ENCODE results near the gene CSNK1A1. TPM values are rescaled to one million over a fixed set of nuclear protein-coding genes. Genes with fewer than 3 reads are reported as not detected.

Gene CSNK1A1
- total and polyA plus RNA-seq, 5 donors from 2014 or later: 134 to 234 (median 148) TPM

DNA sequence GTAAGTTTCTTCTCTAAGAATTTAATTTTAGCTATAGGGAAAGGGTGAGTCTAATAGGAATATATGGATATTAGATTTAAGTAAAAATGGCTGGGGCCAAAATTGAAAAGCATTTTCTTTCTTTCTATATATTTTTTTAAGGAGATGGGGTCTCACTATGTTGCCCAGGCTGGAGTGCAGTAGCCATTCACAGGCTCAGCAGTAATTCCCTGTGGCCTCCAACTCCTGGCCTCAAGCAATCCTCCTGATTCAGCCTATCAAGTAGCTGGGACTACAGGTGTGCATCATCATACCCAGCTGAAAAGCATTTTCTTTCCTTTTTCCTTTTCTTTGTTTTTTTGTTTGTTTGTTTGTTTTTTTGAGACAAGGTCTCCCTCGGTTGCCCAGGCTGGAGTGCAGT lies 41.1 kb downstream of the CSNK1A1 start:
- H3K4me3 Mint-ChIP-seq: no peak overlapping the region
- Histone ChIP-seq H3K9me3 (ENCODE audit: control insufficient read depth in 2 of 2, low read length in 2 of 2) (no peaks in the 10 kb centered on the region), H3K4me1 (ENCODE audit: control insufficient read depth, insufficient read depth, low read length, poor library complexity, severe bottlenecking) (no peaks in the 10 kb centered on the region), H3K4me3 (ENCODE audit: low read depth, low read length) (no peak overlapping the region), H3K27me3 (ENCODE audit: control insufficient read depth, insufficient read depth, low read length) (no peaks in the 10 kb centered on the region), H3K27ac (ENCODE audit: insufficient read depth, low read length, poor library complexity, severe bottlenecking) (no peak overlapping the region), H3K36me3 (ENCODE audit: control insufficient read depth, insufficient read depth, low read length) (peaks cover 80% of the 10 kb centered on the region)
- H3K36me3 Mint-ChIP-seq: peaks cover 29% of the 10 kb centered on the region
- peak overlapping the region in 2 of 3 donors; percentile 15 to 20 for H3K27ac Mint-ChIP-seq
- H3K9me3 Mint-ChIP-seq: no peaks in the 10 kb centered on the region
- peaks cover 7 to 28% (median 10%) of the 10 kb centered on the region in 4 donors for H3K4me1 Mint-ChIP-seq
- DNase-seq (no peak), ATAC-seq (ENCODE audit: low read depth in 2 of 2) (no peak)
- no peaks in the 10 kb centered on the region for H3K27me3 Mint-ChIP-seq

GRCh38 chr5:149504677-149505076 lies 46.6 kb downstream of the CSNK1A1 start:
- H3K27ac ChIP-seq (ENCODE audit: insufficient read depth, low read length, poor library complexity, severe bottlenecking): no peak overlapping the region
- no peaks in the 10 kb centered on the region for H3K27me3 Mint-ChIP-seq
- ATAC-seq (ENCODE audit: low read depth in 2 of 2) (no peak), DNase-seq (no peak)
- no peaks in the 10 kb centered on the region for H3K9me3 Mint-ChIP-seq
- peaks cover 0 to 17% (median 3%) of the 10 kb centered on the region in 4 donors for H3K4me1 Mint-ChIP-seq
- no peak overlapping the region for H3K4me3 Mint-ChIP-seq
- H3K27ac Mint-ChIP-seq: peak overlapping the region in 1 of 3 donors; percentile 17
- H3K36me3 ChIP-seq (ENCODE audit: control insufficient read depth, insufficient read depth, low read length): peaks cover 88% of the 10 kb centered on the region
- H3K4me3 ChIP-seq (ENCODE audit: low read depth, low read length): no peak overlapping the region
- H3K36me3 Mint-ChIP-seq: peaks cover 29% of the 10 kb centered on the region
- no peaks in the 10 kb centered on the region for H3K27me3 ChIP-seq (ENCODE audit: control insufficient read depth, insufficient read depth, low read length)
- no peaks in the 10 kb centered on the region for H3K4me1 ChIP-seq (ENCODE audit: control insufficient read depth, insufficient read depth, low read length, poor library complexity, severe bottlenecking)
- no peaks in the 10 kb centered on the region for H3K9me3 ChIP-seq (ENCODE audit: control insufficient read depth in 2 of 2, low read length in 2 of 2)

DNA sequence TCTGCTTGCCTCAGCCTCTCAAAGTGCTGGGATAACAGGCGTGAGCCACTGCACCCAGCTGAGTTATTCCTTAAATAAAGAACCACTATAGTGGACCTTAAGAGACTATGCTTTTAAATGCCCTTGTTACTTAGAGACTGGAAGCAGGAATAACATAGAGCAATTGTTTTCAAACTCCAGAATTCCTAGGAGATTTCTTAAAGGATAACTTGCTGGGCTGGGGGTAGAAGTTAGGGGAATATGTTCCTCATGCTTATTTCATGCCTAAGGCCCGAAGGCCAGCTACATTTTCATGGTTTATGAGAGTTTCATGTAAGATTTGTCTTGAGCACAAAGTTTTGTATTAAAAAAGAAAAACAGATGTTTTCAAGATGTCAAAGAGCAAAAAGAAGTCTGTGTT lies 48.2 kb downstream of the CSNK1A1 start:
- peaks cover 88% of the 10 kb centered on the region for H3K36me3 ChIP-seq (ENCODE audit: control insufficient read depth, insufficient read depth, low read length)
- Mint-ChIP-seq H3K27me3 (no peaks in the 10 kb centered on the region), H3K36me3 (peaks cover 23% of the 10 kb centered on the region), H3K4me1 (peaks cover 0 to 11% (median 1%) of the 10 kb centered on the region in 4 donors), H3K4me3 (no peak overlapping the region), H3K27ac (no peak overlapping the region), H3K9me3 (no peaks in the 10 kb centered on the region)
- no peak for DNase-seq
- H3K4me1 ChIP-seq (ENCODE audit: control insufficient read depth, insufficient read depth, low read length, poor library complexity, severe bottlenecking): no peaks in the 10 kb centered on the region
- no peak overlapping the region for H3K4me3 ChIP-seq (ENCODE audit: low read depth, low read length)
- no peak overlapping the region for H3K27ac ChIP-seq (ENCODE audit: insufficient read depth, low read length, poor library complexity, severe bottlenecking)
- H3K27me3 ChIP-seq (ENCODE audit: control insufficient read depth, insufficient read depth, low read length): no peaks in the 10 kb centered on the region
- no peaks in the 10 kb centered on the region for H3K9me3 ChIP-seq (ENCODE audit: control insufficient read depth in 2 of 2, low read length in 2 of 2)
- no peak for ATAC-seq (ENCODE audit: low read depth in 2 of 2)

DNA sequence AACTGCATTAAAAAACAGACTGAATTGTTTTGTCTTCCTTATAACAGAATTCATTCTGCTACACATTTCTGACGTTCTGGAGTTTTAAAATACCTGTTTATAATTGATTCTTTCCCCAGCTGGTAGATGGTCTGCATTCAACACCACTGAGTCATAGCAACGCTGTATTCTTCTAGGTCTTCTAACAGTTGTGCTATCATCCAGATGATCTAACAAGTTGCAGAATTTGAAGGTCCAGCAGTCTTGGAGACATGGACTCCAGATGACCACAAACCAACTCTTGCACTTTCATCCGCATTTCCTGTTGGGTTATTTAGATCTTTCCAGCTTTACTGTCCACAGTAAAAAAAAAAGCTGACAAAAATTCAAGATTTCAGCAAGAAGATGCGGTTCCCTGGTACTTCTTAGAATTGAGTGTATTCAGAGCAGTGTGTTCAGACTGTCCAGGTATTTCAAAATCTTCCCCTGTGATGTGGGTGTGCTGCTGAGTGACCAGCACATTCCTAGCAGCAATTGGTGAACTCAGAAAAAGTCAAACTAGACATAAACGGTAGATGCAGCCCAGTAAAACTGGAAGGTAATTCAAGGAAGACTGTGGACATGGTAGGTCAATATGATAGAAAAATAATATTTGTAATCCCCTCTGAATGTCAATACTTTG lies 50.2 kb downstream of the CSNK1A1 start:
- ATAC-seq (ENCODE audit: low read depth in 2 of 2): no peak
- H3K4me1 Mint-ChIP-seq: peaks cover 0 to 2% (median 0%) of the 10 kb centered on the region in 4 donors
- no peak for DNase-seq
- no peaks in the 10 kb centered on the region for H3K27me3 Mint-ChIP-seq
- peaks cover 24% of the 10 kb centered on the region for H3K36me3 Mint-ChIP-seq
- Histone ChIP-seq H3K9me3 (ENCODE audit: control insufficient read depth in 2 of 2, low read length in 2 of 2) (no peaks in the 10 kb centered on the region), H3K4me3 (ENCODE audit: low read depth, low read length) (no peak overlapping the region), H3K27ac (ENCODE audit: insufficient read depth, low read length, poor library complexity, severe bottlenecking) (no peak overlapping the region), H3K27me3 (ENCODE audit: control insufficient read depth, insufficient read depth, low read length) (no peaks in the 10 kb centered on the region), H3K4me1 (ENCODE audit: control insufficient read depth, insufficient read depth, low read length, poor library complexity, severe bottlenecking) (no peaks in the 10 kb centered on the region), H3K36me3 (ENCODE audit: control insufficient read depth, insufficient read depth, low read length) (peaks cover 85% of the 10 kb centered on the region)
- H3K27ac Mint-ChIP-seq: peak overlapping the region in 2 of 3 donors; percentile 21 to 89
- no peaks in the 10 kb centered on the region for H3K9me3 Mint-ChIP-seq
- no peak overlapping the region for H3K4me3 Mint-ChIP-seq

DNA sequence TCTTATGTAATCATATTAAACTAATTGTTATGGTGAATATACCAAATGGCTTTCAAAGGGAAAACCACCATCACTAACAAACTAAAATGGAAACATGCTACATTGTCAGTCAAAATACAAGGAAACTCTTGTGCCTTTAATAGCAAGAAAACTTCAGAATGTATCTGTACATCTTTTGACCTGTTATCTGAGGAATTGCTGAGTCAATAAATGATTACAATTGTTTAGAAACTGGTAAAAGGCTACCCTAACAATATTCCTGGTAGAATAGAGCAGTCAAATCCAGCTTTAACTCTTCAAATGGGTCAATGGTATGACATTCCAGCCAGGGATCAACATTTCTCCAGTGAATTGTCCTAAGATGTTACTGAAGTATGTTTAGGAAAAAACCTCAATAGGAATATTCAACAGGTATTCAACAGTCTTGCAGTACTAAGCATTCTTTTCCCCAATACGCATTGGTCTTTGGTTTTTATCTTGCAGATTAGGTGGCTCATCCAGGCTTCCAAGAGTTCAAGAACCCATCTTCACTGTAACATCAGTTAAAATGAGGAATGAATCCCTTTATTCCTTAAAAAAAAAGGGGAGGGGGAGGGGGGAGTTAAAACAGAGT lies 52.4 kb downstream of the CSNK1A1 start:
- Histone ChIP-seq H3K27me3 (ENCODE audit: control insufficient read depth, insufficient read depth, low read length) (no peaks in the 10 kb centered on the region), H3K9me3 (ENCODE audit: control insufficient read depth in 2 of 2, low read length in 2 of 2) (no peaks in the 10 kb centered on the region), H3K27ac (ENCODE audit: insufficient read depth, low read length, poor library complexity, severe bottlenecking) (no peak overlapping the region), H3K4me1 (ENCODE audit: control insufficient read depth, insufficient read depth, low read length, poor library complexity, severe bottlenecking) (no peaks in the 10 kb centered on the region), H3K4me3 (ENCODE audit: low read depth, low read length) (no peak overlapping the region), H3K36me3 (ENCODE audit: control insufficient read depth, insufficient read depth, low read length) (peaks cover 84% of the 10 kb centered on the region)
- no peaks in the 10 kb centered on the region for H3K27me3 Mint-ChIP-seq
- H3K9me3 Mint-ChIP-seq: no peaks in the 10 kb centered on the region
- no peak overlapping the region for H3K4me3 Mint-ChIP-seq
- peaks cover 0 to 2% (median 0%) of the 10 kb centered on the region in 4 donors for H3K4me1 Mint-ChIP-seq
- no peak overlapping the region for H3K27ac Mint-ChIP-seq
- H3K36me3 Mint-ChIP-seq: peaks cover 22% of the 10 kb centered on the region
- ATAC-seq (ENCODE audit: low read depth in 2 of 2): no peak
- no peak for DNase-seq

GRCh38 chr5:149497357-149497756 lies 53.9 kb downstream of the CSNK1A1 start:
- Mint-ChIP-seq H3K9me3 (no peaks in the 10 kb centered on the region), H3K27ac (peak overlapping the region; percentile 1 to 42 (median 14)), H3K4me3 (no peak overlapping the region), H3K36me3 (peaks cover 25% of the 10 kb centered on the region), H3K27me3 (no peaks in the 10 kb centered on the region), H3K4me1 (peaks cover 0 to 2% (median 0%) of the 10 kb centered on the region in 4 donors)
- DNase-seq (no peak), ATAC-seq (ENCODE audit: low read depth in 2 of 2) (no peak)
- peaks cover 77% of the 10 kb centered on the region for H3K36me3 ChIP-seq (ENCODE audit: control insufficient read depth, insufficient read depth, low read length)
- H3K4me1 ChIP-seq (ENCODE audit: control insufficient read depth, insufficient read depth, low read length, poor library complexity, severe bottlenecking): no peaks in the 10 kb centered on the region
- no peak overlapping the region for H3K27ac ChIP-seq (ENCODE audit: insufficient read depth, low read length, poor library complexity, severe bottlenecking)
- no peak overlapping the region for H3K4me3 ChIP-seq (ENCODE audit: low read depth, low read length)
- H3K9me3 ChIP-seq (ENCODE audit: control insufficient read depth in 2 of 2, low read length in 2 of 2): no peaks in the 10 kb centered on the region
- H3K27me3 ChIP-seq (ENCODE audit: control insufficient read depth, insufficient read depth, low read length): no peaks in the 10 kb centered on the region

DNA sequence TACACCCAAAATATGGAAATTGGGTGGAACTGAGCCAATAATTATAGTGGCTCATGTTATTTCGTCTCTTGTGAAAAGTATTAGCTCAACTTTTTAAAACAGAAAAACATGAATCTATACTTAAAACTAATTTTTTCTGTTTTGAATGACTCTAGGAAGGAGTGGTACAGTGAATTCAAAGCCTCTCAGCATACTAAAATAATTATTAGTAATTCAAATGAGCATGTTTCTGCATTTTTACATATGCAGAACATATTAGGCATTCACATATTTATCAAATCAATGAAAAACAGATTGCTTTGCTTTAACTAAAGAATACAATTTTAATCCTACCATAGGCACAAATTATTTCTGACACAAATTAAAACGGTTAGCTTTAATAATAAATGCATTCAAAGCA lies 54.3 kb downstream of the CSNK1A1 start:
- H3K4me1 Mint-ChIP-seq: peaks cover 0 to 2% (median 0%) of the 10 kb centered on the region in 4 donors
- H3K27me3 Mint-ChIP-seq: no peaks in the 10 kb centered on the region
- no peaks in the 10 kb centered on the region for H3K9me3 Mint-ChIP-seq
- DNase-seq (no peak), ATAC-seq (ENCODE audit: low read depth in 2 of 2) (no peak)
- Histone ChIP-seq H3K4me1 (ENCODE audit: control insufficient read depth, insufficient read depth, low read length, poor library complexity, severe bottlenecking) (no peaks in the 10 kb centered on the region), H3K9me3 (ENCODE audit: control insufficient read depth in 2 of 2, low read length in 2 of 2) (no peaks in the 10 kb centered on the region), H3K4me3 (ENCODE audit: low read depth, low read length) (no peak overlapping the region), H3K27ac (ENCODE audit: insufficient read depth, low read length, poor library complexity, severe bottlenecking) (no peak overlapping the region), H3K36me3 (ENCODE audit: control insufficient read depth, insufficient read depth, low read length) (peaks cover 75% of the 10 kb centered on the region), H3K27me3 (ENCODE audit: control insufficient read depth, insufficient read depth, low read length) (no peaks in the 10 kb centered on the region)
- no peak overlapping the region for H3K4me3 Mint-ChIP-seq
- H3K36me3 Mint-ChIP-seq: peaks cover 25% of the 10 kb centered on the region
- H3K27ac Mint-ChIP-seq: no peak overlapping the region

DNA sequence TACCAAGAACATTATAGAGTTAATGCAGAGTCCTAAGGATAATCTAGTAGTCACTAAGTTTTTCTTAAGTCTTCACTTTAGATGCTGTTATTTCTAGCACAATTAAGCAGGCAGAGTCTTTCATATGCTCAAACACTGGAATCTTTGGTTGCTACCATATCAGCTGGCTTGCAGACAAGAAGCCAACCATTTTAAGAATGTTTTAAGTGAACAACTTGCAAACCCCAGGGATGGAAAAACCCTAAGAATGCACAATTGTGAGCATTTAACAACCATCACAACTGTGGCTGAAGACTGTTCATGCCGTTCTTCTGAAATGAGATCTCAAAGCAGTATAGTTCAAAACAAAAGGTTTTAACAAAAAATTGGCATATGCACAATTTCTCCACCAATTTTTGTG lies 55.1 kb downstream of the CSNK1A1 start:
- peaks cover 0 to under 1% (median 0%) of the 10 kb centered on the region in 4 donors for H3K4me1 Mint-ChIP-seq
- no peaks in the 10 kb centered on the region for H3K9me3 Mint-ChIP-seq
- Histone ChIP-seq H3K4me1 (ENCODE audit: control insufficient read depth, insufficient read depth, low read length, poor library complexity, severe bottlenecking) (no peaks in the 10 kb centered on the region), H3K27me3 (ENCODE audit: control insufficient read depth, insufficient read depth, low read length) (no peaks in the 10 kb centered on the region), H3K27ac (ENCODE audit: insufficient read depth, low read length, poor library complexity, severe bottlenecking) (no peak overlapping the region), H3K36me3 (ENCODE audit: control insufficient read depth, insufficient read depth, low read length) (peaks cover 68% of the 10 kb centered on the region), H3K4me3 (ENCODE audit: low read depth, low read length) (no peak overlapping the region), H3K9me3 (ENCODE audit: control insufficient read depth in 2 of 2, low read length in 2 of 2) (no peaks in the 10 kb centered on the region)
- H3K27ac Mint-ChIP-seq: no peak overlapping the region
- no peaks in the 10 kb centered on the region for H3K27me3 Mint-ChIP-seq
- ATAC-seq (ENCODE audit: low read depth in 2 of 2): no peak
- H3K36me3 Mint-ChIP-seq: peaks cover 23% of the 10 kb centered on the region
- DNase-seq: no peak
- no peak overlapping the region for H3K4me3 Mint-ChIP-seq
